HG03565 (cell line): Measurements from ENCODE around the gene INTS7.
"Not testable (repeated sequence)": the region's sequence is repeated elsewhere in the genome, so short reads cannot be mapped to it uniquely, and the experiment has no call there.

ENCODE experiments used
- ATAC-seq: cut with Tn5 transposase; IDR thresholded peaks from one replicate; pipeline ENCODE4 v1.9.1; 2021; ENCODE audit warnings: mild to moderate bottlenecking, moderate library complexity; ENCODE audit not compliant: unreplicated experiment

INTS7 gene

GRCh38 chr1:212039622-212040021, 4.3 kb upstream of the INTS7 start:
- no peak for ATAC-seq

GRCh38 chr1:212037900-212038299, 2.5 kb upstream of the INTS7 start:
- no peak for ATAC-seq

- peak; percentile 1 for ATAC-seq
These were observed 663 bp upstream of the INTS7 start for GRCh38 chr1:212035835-212036605.

- no peak for ATAC-seq
These were observed 738 bp downstream of the INTS7 start for GRCh38 chr1:212034516-212035122.

- no peak for ATAC-seq
These were observed 4.3 kb downstream of the INTS7 start for GRCh38 chr1:212030936-212031528.

- ATAC-seq: not testable (repeated sequence)
These were observed 7.6 kb downstream of the INTS7 start for GRCh38 chr1:212027727-212028126.

DNA sequence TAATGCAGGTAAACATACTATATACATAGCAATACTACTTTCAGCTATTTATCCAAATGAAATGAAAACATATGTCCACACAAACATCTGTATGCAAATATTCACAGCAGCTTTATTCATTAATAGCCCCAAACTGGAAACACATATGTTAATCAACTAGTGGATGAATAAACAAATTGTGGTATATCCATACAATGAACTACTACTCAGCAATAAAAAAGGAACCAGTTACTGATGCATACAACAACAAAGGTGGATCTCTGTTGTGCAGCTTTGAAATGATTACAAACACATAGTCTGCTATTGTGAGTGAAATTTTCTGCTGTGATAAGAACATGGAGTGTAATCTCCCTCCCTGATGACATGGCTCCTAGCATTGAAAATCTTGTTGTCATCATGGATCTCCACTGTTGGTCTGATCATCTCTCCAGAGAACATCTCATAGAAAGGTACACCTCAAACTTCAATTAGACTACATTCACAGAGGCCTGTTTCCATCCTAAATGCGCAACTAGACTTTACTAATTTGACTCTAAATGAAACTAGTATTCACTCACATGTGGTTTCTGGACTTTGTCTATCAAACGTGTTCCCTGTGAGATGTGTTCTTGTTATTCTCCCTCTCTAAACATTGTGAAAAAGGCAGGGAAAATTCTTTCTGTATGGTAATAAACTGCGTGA, 10.7 kb downstream of the INTS7 start:
- ATAC-seq: no peak

GRCh38 chr1:212022908-212023307, 12.4 kb downstream of the INTS7 start:
- not testable (repeated sequence) for ATAC-seq

GRCh38 chr1:212021563-212021962, 13.8 kb downstream of the INTS7 start:
- no peak for ATAC-seq

- ATAC-seq: no peak
These were observed 14.4 kb downstream of the INTS7 start for GRCh38 chr1:212020975-212021374.

GRCh38 chr1:212013672-212014071, 21.7 kb downstream of the INTS7 start:
- no peak for ATAC-seq

- peak; percentile 78 for ATAC-seq
These were observed 23.2 kb downstream of the INTS7 start for GRCh38 chr1:212012034-212012740.

DNA sequence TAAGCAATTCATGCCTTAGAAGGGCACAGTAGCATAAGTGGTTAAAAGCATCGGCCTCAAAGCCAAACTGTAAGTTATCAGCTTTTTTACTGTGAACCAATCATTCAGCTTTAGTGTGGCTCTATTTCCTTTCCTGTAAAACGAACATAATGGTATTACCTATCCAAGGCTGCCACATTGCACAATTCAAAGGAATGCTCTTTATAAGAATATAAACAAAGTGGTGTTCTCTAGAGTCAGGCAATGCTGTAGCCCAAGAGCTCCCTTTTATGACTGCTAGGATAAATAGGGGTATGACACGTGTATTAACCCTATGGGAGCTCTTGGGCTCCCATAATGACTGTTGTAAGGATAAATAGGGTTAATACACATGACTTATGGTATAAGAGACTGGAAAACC, 25.4 kb downstream of the INTS7 start:
- ATAC-seq: no peak

GRCh38 chr1:212009561-212009960, 25.8 kb downstream of the INTS7 start:
- ATAC-seq: no peak

DNA sequence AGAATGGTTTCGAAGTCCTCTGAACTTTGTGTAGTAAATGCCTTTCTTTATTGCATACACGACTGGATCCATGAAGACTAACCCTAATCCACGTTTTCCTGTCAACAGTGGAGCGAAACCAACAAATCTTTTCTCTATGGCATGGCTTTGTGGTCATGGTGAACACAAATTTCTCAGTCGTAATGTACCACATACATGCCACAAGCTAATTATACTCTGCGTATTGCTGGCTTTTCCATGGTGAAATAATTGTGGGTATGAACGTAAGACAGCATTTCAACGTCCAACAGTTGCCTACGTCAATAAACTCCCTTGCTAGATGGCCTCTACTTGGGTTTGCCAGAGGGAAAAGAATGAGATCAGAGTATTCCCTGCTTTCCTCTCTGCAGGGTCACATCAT, 27.5 kb downstream of the INTS7 start:
- ATAC-seq: no peak

GRCh38 chr1:212007178-212007577, 28.2 kb downstream of the INTS7 start:
- no peak for ATAC-seq

GRCh38 chr1:212004895-212005608, 30.3 kb downstream of the INTS7 start:
- ATAC-seq: no peak

GRCh38 chr1:212002536-212002935, 32.8 kb downstream of the INTS7 start:
- ATAC-seq: no peak

- not testable (repeated sequence) for ATAC-seq
These were observed 37.9 kb downstream of the INTS7 start for GRCh38 chr1:211997426-211997825.

DNA sequence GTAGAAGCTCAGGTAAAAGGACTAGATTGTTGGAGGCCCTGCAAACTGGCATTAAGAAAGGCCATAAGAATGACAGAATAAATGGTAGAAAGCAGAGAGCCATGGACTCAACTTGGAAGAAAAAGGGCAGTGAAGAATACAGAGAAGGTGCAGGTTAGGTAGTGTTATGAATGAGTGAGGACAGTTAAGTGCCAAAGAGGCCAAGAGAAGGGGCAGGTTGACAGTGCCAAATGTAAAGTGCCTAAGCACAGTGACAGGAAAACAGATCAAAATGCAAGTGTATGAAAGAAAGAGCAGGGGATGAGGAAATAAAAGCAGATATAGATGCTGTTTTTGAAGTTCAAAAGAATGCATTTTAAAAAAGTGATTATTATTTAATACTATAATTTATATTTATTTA, 43.7 kb downstream of the INTS7 start:
- no peak for ATAC-seq
